ENCODE data around the gene SIRPB1.

Gene SIRPB1

DNA sequence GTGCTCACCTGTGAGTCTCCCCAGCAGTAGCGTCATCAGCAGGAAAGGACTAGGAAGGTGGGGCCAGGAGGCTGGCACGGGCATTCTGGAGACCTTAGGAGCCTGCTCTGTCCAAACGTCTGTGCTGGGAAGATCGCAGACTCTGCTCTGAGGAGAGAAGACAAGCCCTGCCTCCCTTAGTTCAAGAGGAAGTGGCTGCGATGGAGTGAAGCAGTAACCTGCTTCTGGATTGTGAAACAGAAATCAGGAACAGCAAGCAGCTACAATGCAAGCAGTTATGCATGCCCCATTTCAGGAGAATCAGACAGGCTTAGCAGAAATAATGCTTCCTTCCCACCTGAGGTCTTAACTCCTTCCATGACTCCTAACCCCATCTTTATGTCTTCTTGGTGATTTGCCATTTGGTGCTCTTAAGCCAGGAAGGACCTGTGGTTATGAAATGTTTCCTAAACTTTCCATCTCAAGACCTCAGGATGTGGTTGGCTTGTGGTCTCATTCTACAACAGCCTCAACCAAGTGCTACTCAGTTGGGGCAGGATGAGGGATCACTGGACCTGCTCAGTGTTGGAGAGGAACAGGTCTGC lies at the start of gene SIRPB1:
Gene SIRPB1, minus strand, starts transcription at position 149 of the 584 bp plus-strand sequence. Its CDS starts 65 bp downstream, at position 84.
- TF ChIP-seq, protein P1, sequence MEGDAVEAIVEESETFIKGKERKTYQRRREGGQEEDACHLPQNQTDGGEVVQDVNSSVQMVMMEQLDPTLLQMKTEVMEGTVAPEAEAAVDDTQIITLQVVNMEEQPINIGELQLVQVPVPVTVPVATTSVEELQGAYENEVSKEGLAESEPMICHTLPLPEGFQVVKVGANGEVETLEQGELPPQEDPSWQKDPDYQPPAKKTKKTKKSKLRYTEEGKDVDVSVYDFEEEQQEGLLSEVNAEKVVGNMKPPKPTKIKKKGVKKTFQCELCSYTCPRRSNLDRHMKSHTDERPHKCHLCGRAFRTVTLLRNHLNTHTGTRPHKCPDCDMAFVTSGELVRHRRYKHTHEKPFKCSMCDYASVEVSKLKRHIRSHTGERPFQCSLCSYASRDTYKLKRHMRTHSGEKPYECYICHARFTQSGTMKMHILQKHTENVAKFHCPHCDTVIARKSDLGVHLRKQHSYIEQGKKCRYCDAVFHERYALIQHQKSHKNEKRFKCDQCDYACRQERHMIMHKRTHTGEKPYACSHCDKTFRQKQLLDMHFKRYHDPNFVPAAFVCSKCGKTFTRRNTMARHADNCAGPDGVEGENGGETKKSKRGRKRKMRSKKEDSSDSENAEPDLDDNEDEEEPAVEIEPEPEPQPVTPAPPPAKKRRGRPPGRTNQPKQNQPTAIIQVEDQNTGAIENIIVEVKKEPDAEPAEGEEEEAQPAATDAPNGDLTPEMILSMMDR (IDR thresholded peaks at IDR 0.05; ENCODE audit: unreplicated experiment in 3 of 3), result no peak
- H3K4me3 Mint-ChIP-seq, result no peak within 1 kb of the TSS
- no peaks in the 10 kb centered on the region for H3K4me1 Mint-ChIP-seq
- peaks cover 12% of the 10 kb centered on the region for H3K9me3 Mint-ChIP-seq
- H3K36me3 Mint-ChIP-seq (ENCODE audit: low read depth), result no peaks in the 10 kb centered on the region
- no peaks in the 10 kb centered on the region for H3K27me3 Mint-ChIP-seq (ENCODE audit: low read depth)
- no peak within 1 kb of the TSS for H3K27ac Mint-ChIP-seq

DNA sequence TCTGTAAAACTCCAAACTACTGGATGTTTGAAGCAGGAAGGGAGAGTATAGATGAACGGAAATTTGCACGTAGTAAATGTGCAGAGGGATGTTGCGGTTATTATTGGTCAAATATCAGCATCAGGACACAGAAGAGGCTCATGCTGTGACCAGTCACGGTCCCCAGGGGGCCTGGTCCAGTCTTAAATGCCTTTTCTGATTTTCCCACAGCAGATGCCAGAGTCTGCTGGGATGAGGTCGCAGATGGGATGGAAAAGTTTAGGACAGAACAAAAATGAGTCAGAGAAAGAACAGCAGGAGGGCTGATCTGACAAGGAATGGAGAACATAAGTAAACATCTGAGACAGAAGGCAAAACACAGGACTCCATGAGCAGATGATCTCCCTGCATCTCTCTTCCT lies 49.5 kb upstream of the SIRPB1 start:
- Mint-ChIP-seq H3K36me3 (ENCODE audit: low read depth) (no peaks in the 10 kb centered on the region), H3K27me3 (ENCODE audit: low read depth) (peaks cover 13% of the 10 kb centered on the region), H3K9me3 (no peaks in the 10 kb centered on the region), H3K27ac (no peak overlapping the region), H3K4me1 (no peaks in the 10 kb centered on the region), H3K4me3 (no peak overlapping the region)
- TF ChIP-seq, protein P1 (IDR thresholded peaks at IDR 0.05; ENCODE audit: unreplicated experiment in 3 of 3), result no peak

DNA sequence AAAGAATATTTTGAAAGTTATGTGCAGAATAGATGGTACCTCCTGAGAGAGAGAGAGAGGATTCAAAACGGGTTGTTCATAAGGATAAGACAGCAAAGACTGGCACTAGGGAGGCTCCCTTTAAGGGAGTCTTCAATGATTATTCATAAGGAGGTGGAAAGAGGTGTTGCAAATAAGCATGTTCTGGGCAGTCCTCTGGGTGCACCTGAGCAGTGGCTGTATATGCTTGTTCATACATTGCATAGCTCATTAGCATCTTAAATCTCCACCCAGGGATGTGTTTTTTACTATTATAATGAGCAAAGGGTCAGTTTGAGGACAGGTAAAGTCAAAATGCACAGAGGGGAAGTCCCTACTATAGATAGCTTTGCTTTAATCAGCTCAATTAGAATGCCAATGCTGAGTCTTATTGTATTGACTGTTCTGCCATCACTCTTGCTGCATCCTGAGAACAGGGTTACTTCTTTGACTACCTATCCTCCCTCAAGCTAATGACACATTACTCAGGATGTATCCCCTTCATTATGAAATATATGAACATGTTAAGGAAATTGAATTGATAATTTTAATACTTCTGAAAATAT lies 47.8 kb upstream of the SIRPB1 start:
- no peaks in the 10 kb centered on the region for H3K36me3 Mint-ChIP-seq (ENCODE audit: low read depth)
- H3K27ac Mint-ChIP-seq, result no peak overlapping the region
- H3K9me3 Mint-ChIP-seq, result no peaks in the 10 kb centered on the region
- H3K4me1 Mint-ChIP-seq, result no peaks in the 10 kb centered on the region
- TF ChIP-seq, protein P1 (IDR thresholded peaks at IDR 0.05; ENCODE audit: unreplicated experiment in 3 of 3), result no peak
- H3K27me3 Mint-ChIP-seq (ENCODE audit: low read depth), result peaks cover 13% of the 10 kb centered on the region
- no peak overlapping the region for H3K4me3 Mint-ChIP-seq

DNA sequence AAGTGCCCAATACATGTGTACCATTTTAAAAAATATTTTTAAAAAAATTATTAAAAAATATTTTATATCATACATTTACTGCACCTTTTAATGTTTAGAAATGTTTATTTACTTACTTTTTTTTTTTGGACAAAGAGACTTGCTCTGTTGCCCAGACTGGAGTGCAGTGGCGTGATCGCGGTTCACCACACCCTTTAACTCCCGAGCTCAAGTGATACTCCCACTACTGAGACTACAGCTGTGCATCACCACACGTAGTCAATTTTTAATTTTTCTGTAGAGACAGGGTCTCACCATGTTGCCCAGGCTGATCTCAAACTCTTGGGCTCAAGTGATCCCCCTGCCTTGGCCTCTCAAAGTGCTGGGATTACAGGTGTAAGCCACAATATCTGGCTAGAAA lies 47.0 kb upstream of the SIRPB1 start:
- H3K27ac Mint-ChIP-seq, result no peak overlapping the region
- no peaks in the 10 kb centered on the region for H3K9me3 Mint-ChIP-seq
- H3K4me3 Mint-ChIP-seq, result no peak overlapping the region
- H3K4me1 Mint-ChIP-seq, result no peaks in the 10 kb centered on the region
- no peaks in the 10 kb centered on the region for H3K36me3 Mint-ChIP-seq (ENCODE audit: low read depth)
- peaks cover 13% of the 10 kb centered on the region for H3K27me3 Mint-ChIP-seq (ENCODE audit: low read depth)
- TF ChIP-seq, protein P1 (IDR thresholded peaks at IDR 0.05; ENCODE audit: unreplicated experiment in 3 of 3), result no peak

DNA sequence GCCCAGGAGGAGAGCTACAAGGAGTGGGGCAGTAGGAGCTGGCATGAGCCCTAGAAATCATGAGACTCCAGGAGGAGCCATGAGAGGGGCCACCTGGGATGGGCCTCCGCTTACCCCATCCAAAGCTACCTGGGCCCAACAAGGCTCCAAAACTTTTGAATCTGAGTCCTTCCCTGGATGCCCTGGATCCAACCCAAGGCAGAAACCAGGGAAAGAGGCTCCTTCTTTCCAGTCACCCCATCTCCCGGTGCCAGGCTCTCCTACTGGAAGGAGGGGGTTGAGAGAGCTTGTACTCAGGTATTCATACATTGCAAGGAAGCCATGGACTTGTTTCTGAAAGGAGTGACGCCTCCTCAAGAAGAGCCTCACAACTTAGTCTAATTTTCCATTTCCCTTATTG lies 45.5 kb upstream of the SIRPB1 start:
- H3K4me3 Mint-ChIP-seq, result no peak overlapping the region
- H3K9me3 Mint-ChIP-seq, result no peaks in the 10 kb centered on the region
- TF ChIP-seq, protein P1 (IDR thresholded peaks at IDR 0.05; ENCODE audit: unreplicated experiment in 3 of 3), result no peak
- no peaks in the 10 kb centered on the region for H3K4me1 Mint-ChIP-seq
- H3K27ac Mint-ChIP-seq, result no peak overlapping the region
- peaks cover 7% of the 10 kb centered on the region for H3K27me3 Mint-ChIP-seq (ENCODE audit: low read depth)
- no peaks in the 10 kb centered on the region for H3K36me3 Mint-ChIP-seq (ENCODE audit: low read depth)

DNA sequence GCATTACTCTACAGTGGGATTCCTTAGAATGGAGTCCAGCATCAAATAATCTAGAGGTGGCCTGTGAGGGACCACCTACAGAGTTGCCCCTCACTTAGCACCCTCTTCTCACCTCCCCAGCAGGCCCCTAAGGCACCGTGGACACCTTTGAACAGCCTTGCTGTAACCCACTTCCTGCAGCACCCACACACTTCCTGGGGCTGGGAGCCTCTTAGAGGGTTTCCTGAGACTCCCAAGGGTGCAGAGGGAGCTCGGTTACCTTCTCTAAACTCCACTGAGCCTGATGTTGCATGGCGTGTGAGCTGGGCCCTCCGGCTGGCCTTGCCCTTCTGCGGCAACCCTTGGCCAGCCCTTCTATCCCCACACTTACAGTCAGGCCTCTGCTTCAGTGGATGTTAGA lies 45.1 kb upstream of the SIRPB1 start:
- Mint-ChIP-seq H3K27ac (no peak overlapping the region), H3K27me3 (ENCODE audit: low read depth) (peaks cover 7% of the 10 kb centered on the region), H3K36me3 (ENCODE audit: low read depth) (no peaks in the 10 kb centered on the region), H3K4me1 (no peaks in the 10 kb centered on the region), H3K4me3 (no peak overlapping the region), H3K9me3 (no peaks in the 10 kb centered on the region)
- TF ChIP-seq, protein P1 (IDR thresholded peaks at IDR 0.05; ENCODE audit: unreplicated experiment in 3 of 3), result no peak
